GM11168 (cell line): ENCODE data around the gene XYLB.
"Not testable (repeated sequence)": the region's sequence is repeated elsewhere in the genome, so short reads cannot be mapped to it uniquely, and the experiment has no call there.

ENCODE experiments used
- in situ Hi-C: fragments of 300-500 bp; cut with MboI; formaldehyde crosslinking; loops from one replicate; pipeline ENCODE4 v1.12.0; 2022; ENCODE audit warnings: low sequenced_read_pairs; ENCODE audit not compliant: unreplicated experiment

XYLB gene

GRCh38 chr3:38318766-38319671 lies 27.6 kb upstream of the XYLB start:
- in situ Hi-C loops = no loop called here

GRCh38 chr3:38320638-38321037 lies 25.9 kb upstream of the XYLB start:
- in situ Hi-C loops = not testable (repeated sequence)

GRCh38 chr3:38323060-38323459 lies 23.5 kb upstream of the XYLB start:
- in situ Hi-C loops = no loop called here

GRCh38 chr3:38325256-38325655 lies 21.3 kb upstream of the XYLB start:
- in situ Hi-C loops = no loop called here

- in situ Hi-C loops = no loop called here
Observed at GRCh38 chr3:38327335-38328009, 19.1 kb upstream of the XYLB start.

- in situ Hi-C loops = no loop called here
Observed at GRCh38 chr3:38331257-38332022, 15.1 kb upstream of the XYLB start.

GRCh38 chr3:38332201-38332600 lies 14.4 kb upstream of the XYLB start:
- in situ Hi-C loops = no loop called here

GRCh38 chr3:38334142-38335055 lies 12.2 kb upstream of the XYLB start:
- in situ Hi-C loops = no loop called here

GRCh38 chr3:38335263-38335662 lies 11.3 kb upstream of the XYLB start:
- in situ Hi-C loops = no loop called here

GRCh38 chr3:38337703-38338102 lies 8.9 kb upstream of the XYLB start:
- in situ Hi-C loops = no loop called here

- in situ Hi-C loops = no loop called here
Observed at GRCh38 chr3:38343797-38344594, 2.6 kb upstream of the XYLB start.

- in situ Hi-C loops = loop anchor here (5.0 kb wide), 1 partner anchor 136 kb away; no protein-coding TSS in a partner anchor
Observed at GRCh38 chr3:38345879-38346586, 552 bp upstream of the XYLB start.

- in situ Hi-C loops = loop anchor here (5.0 kb wide), 1 partner anchor 135 kb away; no protein-coding TSS in a partner anchor
Observed at GRCh38 chr3:38347421-38348200, 1.0 kb downstream of the XYLB start.

- in situ Hi-C loops = loop anchor here (5.0 kb wide), 1 partner anchor 133 kb away; no protein-coding TSS in a partner anchor
Observed at GRCh38 chr3:38348903-38349302, 2.3 kb downstream of the XYLB start.

GRCh38 chr3:38349684-38350359 lies 3.2 kb downstream of the XYLB start:
- in situ Hi-C loops = loop anchor here (5.0 kb wide), 1 partner anchor 132 kb away; no protein-coding TSS in a partner anchor

GRCh38 chr3:38353151-38353550 lies 6.6 kb downstream of the XYLB start:
- in situ Hi-C loops = no loop called here
